Breast epithelium (tissue), 4 donors: Measurements from ENCODE around the gene JAG1. TPM values are rescaled to one million over a fixed set of nuclear protein-coding genes. Genes with fewer than 3 reads are reported as not detected.

Source experiments
- DNase-seq, 2 donors: peaks; one replicate each; pipeline ENCODE4 v3.0.0-alpha.2; 2019; ENCODE audit warnings: low spot score in 2 of 2
- H3K27ac ChIP-seq, 2 donors: fragments of 200-600 bp; sonication (generic) in 1 of 2; one replicate each; pipeline ENCODE4 v1.5.1; 2016 to 2019; ENCODE audit warnings: mild to moderate bottlenecking in 1 of 2
- H3K27me3 ChIP-seq, 2 donors: fragments of 200-600 bp; sonication (generic) in 1 of 2; one replicate each; pipeline versions ENCODE4 v1.5.1 to v1.6.0; 2017 to 2019; ENCODE audit warnings: control low read depth in 1 of 2, mild to moderate bottlenecking in 1 of 2
- H3K36me3 ChIP-seq: fragments of 200-600 bp; one replicate; pipeline ENCODE4 v1.5.1; 2019
- H3K4me1 ChIP-seq, 2 donors: fragments of 200-600 bp; sonication (generic); one replicate each; pipeline ENCODE4 v1.5.1; 2016 to 2019; ENCODE audit warnings: control low read depth in 1 of 2
- H3K4me3 ChIP-seq, 3 donors: fragments of 200-600 bp; sonication (generic); 1 replicate in 2 of 3; 2 replicates in 1 of 3; pipeline ENCODE4 v1.5.1; 2016 to 2019; ENCODE audit warnings: mild to moderate bottlenecking in 3 of 3, moderate library complexity in 2 of 3
- H3K9me3 ChIP-seq, 2 donors: fragments of 200-600 bp; sonication (generic) in 1 of 2; one replicate each; pipeline ENCODE4 v1.5.1; 2016 to 2019; ENCODE audit warnings: control low read depth in 1 of 2
- POLR2A ChIP-seq: fragments of 450-650 bp; IDR thresholded peaks from one replicate; pipeline ENCODE4 v1.6.1; 2016; ENCODE audit warnings: antibody characterized with exemption, mild to moderate bottlenecking, moderate library complexity
- POLR2AphosphoS5 ChIP-seq, 3 donors: sonication (generic); formaldehyde crosslinking; IDR thresholded peaks; one replicate each; pipeline ENCODE4 v1.6.1; 2017; ENCODE audit warnings: antibody characterized with exemption in 3 of 3
- intact Hi-C: fragments of 100-400 bp; cut with DNase I; formaldehyde crosslinking; loops from one replicate; pipeline ENCODE4 v1.15.1; 2023; ENCODE audit warnings: low total_unique reads
- total RNA-seq, 3 donors: library from RNA; depleted of rRNA; stranded (reverse); fragments of >200 nt; gene quantifications; one replicate each; pipeline ENCODE4 v1.1.0, GENCODE V29; 2016
- TF ChIP-seq, protein P1 (sequence below), 3 donors: fragments of 450-650 bp; IDR thresholded peaks; one replicate each; pipeline ENCODE4 v1.5.1; 2016 to 2017; ENCODE audit warnings: antibody characterized with exemption in 3 of 3, mild to moderate bottlenecking in 3 of 3, moderate library complexity in 3 of 3

JAG1 gene
- total RNA-seq, 3 donors from 2014 or later: 49.0 to 97.9 (median 75.7) TPM

DNA sequence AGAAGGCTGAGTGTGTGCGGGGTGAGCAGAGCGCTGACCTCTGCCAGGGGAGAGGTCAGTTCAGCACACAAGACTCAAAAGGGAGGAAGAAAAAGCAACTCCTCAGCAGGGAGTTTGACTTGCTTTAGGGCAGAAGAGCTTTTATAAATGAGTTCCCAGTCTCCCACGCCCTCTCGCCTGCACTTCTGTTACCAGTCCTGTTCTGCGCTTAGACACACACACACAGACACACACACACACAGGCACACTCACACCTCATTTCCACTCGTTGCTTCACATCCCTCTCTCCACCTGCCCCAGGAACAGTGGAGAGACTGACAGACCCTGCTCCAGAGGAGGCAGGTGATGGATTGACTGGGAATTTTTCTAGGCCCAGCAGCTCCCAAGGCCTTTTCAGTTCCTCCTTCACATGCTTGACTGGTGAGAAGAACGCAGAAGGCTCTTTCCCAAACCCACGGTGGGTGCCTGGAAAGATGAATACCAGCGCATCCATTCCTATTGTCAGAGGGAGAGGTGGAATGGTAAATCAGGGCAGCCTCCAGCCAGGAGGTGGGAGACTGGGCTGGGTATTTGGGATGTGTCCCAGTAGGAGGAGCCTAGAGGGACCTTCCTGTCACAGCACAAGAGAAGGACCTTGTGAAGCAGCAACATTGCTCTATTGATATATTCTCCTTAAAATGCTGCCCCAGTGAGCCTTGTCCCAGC lies 43.7 kb downstream of the JAG1 start:
- no peak for TF ChIP-seq POLR2AphosphoS5 (IDR thresholded peaks at IDR 0.05)
- TF ChIP-seq POLR2A: no peak
- TF ChIP-seq, protein P1, sequence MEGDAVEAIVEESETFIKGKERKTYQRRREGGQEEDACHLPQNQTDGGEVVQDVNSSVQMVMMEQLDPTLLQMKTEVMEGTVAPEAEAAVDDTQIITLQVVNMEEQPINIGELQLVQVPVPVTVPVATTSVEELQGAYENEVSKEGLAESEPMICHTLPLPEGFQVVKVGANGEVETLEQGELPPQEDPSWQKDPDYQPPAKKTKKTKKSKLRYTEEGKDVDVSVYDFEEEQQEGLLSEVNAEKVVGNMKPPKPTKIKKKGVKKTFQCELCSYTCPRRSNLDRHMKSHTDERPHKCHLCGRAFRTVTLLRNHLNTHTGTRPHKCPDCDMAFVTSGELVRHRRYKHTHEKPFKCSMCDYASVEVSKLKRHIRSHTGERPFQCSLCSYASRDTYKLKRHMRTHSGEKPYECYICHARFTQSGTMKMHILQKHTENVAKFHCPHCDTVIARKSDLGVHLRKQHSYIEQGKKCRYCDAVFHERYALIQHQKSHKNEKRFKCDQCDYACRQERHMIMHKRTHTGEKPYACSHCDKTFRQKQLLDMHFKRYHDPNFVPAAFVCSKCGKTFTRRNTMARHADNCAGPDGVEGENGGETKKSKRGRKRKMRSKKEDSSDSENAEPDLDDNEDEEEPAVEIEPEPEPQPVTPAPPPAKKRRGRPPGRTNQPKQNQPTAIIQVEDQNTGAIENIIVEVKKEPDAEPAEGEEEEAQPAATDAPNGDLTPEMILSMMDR (IDR thresholded peaks at IDR 0.05): no peak
- DNase-seq: no peak
- H3K27ac ChIP-seq: peak overlapping the region; percentile 4 to 68

DNA sequence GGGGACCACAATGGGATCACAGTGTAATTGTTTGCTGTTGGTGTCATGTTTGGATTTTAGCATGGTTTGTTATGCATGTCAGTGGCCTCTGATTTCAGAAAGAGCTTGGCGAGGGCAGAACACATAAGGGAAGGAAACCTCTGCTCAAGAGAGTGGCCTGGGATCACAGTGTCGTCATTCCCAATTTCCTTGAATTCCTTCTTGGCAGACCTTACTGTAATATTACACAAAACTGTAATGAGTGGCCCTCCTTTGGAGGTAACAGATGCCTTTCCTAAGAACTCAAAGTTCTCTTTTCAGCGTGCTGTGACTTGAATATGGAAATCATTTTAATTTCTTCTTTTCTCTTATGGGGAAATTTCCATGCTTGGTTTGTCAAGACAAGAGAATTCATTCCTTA lies 46.9 kb downstream of the JAG1 start:
- no peak overlapping the region for H3K4me3 ChIP-seq
- peak overlapping the region; percentile 17 to 39 for H3K27ac ChIP-seq
- intact Hi-C loops: no loop called here
- no peaks in the 10 kb centered on the region for H3K9me3 ChIP-seq
- no peak for TF ChIP-seq POLR2AphosphoS5 (IDR thresholded peaks at IDR 0.05)
- TF ChIP-seq POLR2A: no peak
- TF ChIP-seq, protein P1 (IDR thresholded peaks at IDR 0.05): no peak
- H3K27me3 ChIP-seq: no peaks in the 10 kb centered on the region
- DNase-seq: no peak
- no peaks in the 10 kb centered on the region for H3K4me1 ChIP-seq
- no peaks in the 10 kb centered on the region for H3K36me3 ChIP-seq

More for the DNA sequence above, 43.7 kb downstream of the JAG1 start:
- intact Hi-C loops: no loop called here
- H3K4me3 ChIP-seq: no peak overlapping the region
- no peaks in the 10 kb centered on the region for H3K9me3 ChIP-seq
- H3K4me1 ChIP-seq: no peaks in the 10 kb centered on the region
- no peaks in the 10 kb centered on the region for H3K36me3 ChIP-seq
- H3K27me3 ChIP-seq: no peaks in the 10 kb centered on the region

DNA sequence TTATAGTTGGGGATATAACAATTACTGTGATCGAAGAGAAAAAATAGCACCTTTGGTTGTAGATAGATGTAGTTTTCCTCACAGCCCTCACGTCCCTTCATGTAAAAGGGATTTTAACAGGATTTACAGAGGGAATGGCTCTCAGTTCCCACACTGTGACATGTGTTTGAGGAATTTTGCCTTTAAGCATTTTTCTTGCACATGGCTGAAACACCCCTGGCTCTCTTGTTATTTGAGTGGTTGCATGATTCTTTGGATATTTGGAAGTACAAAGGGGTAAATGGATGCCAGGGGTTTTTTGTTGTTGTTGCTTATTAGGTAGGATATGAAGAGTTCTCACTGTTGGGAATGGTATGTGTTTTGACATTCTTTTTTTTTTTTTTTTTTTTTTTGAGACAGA lies 48.2 kb downstream of the JAG1 start:
- Histone ChIP-seq H3K9me3 (no peaks in the 10 kb centered on the region), H3K27ac (peak overlapping the region in 1 of 2 donors; percentile 21), H3K4me1 (no peaks in the 10 kb centered on the region), H3K36me3 (no peaks in the 10 kb centered on the region), H3K4me3 (no peak overlapping the region), H3K27me3 (no peaks in the 10 kb centered on the region)
- intact Hi-C loops: no loop called here
- TF ChIP-seq, protein P1 (IDR thresholded peaks at IDR 0.05): no peak
- TF ChIP-seq POLR2A (no peak), POLR2AphosphoS5 (IDR thresholded peaks at IDR 0.05) (no peak)
- DNase-seq: no peak

DNA sequence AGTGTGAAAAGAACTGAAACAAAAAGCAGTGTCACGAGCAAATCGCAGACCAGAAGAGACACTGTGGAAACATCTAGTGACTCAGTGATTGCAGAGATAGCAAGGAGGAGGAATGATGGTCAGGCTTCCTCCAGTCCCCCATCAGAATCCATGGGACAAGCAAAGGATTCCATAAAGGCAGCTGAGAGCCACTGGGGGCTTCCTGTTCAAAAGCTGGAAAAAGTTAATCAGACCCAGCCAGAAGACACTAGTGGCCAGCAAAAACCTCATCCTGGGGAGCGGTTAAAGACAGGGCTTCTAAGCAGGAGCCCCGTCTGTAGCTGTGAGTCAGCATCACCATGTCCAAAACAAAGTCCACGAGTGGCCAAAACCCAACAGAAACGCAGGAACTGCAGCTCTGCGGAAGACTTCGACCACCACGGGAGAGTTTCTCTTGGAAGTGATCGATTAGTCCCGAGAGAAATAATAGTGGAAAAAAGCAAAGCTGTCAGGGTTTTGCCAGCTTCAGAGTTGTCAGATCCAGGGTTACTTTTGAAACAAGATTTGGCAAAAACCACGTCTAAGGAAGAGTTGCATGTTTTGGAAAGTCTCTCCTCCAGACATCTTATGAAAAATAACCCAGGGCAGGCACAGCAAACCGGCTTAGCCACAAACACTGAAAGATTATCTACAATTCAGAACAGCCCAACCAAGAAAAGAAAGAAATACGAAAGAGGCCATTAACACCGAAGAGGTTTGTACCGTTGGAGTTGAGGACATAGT lies 51.0 kb downstream of the JAG1 start:
- peak overlapping the region; percentile 59 to 83 for H3K27ac ChIP-seq
- H3K27me3 ChIP-seq: no peaks in the 10 kb centered on the region
- intact Hi-C loops: no loop called here
- H3K4me3 ChIP-seq: peak overlapping the region in 2 of 3 donors; percentile 10 to 43
- no peaks in the 10 kb centered on the region for H3K9me3 ChIP-seq
- no peaks in the 10 kb centered on the region for H3K36me3 ChIP-seq
- H3K4me1 ChIP-seq: no peaks in the 10 kb centered on the region
- no peak for DNase-seq
- TF ChIP-seq POLR2A (no peak), POLR2AphosphoS5 (IDR thresholded peaks at IDR 0.05) (peak in 1 of 3 donors; percentile 11)
- TF ChIP-seq, protein P1 (IDR thresholded peaks at IDR 0.05): no peak

DNA sequence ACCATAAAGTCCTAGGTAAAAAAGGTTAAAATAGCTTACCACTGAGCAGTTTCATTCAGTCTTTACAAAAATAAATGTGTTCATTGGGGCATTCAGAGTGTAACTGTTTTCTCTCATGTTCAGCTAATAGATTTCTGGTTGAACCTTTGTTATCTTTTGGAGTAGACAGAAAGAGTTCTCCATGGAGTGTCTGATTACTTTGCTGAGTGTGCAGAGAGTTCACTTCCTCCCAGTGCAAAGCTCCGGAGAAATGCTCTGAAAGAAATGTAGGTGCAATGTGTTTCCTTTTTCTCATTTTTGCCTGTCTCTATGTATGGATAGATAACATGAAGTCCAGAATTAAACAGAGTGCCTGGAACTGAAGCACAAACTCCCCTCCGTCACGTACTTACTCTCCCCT lies 52.6 kb downstream of the JAG1 start:
- H3K4me3 ChIP-seq: no peak overlapping the region
- TF ChIP-seq POLR2A (no peak), POLR2AphosphoS5 (IDR thresholded peaks at IDR 0.05) (no peak)
- TF ChIP-seq, protein P1 (IDR thresholded peaks at IDR 0.05): no peak

More for the DNA sequence above, 52.6 kb downstream of the JAG1 start:
- no peak overlapping the region for H3K27ac ChIP-seq
- H3K36me3 ChIP-seq: no peaks in the 10 kb centered on the region
- H3K4me1 ChIP-seq: no peaks in the 10 kb centered on the region
- no peaks in the 10 kb centered on the region for H3K9me3 ChIP-seq
- intact Hi-C loops: no loop called here
- H3K27me3 ChIP-seq: no peaks in the 10 kb centered on the region
- no peak for DNase-seq
